Loucy (cell line): Measurements from ENCODE around the gene SPTY2D1.
"Not testable (repeated sequence)": the region's sequence is repeated elsewhere in the genome, so short reads cannot be mapped to it uniquely, and the experiment has no call there.

Experiments used
- H2AFZ ChIP-seq: fragments of 200-600 bp; sonication (generic); 2 replicates; pipeline ENCODE4 v1.6.0; 2016; ENCODE audit warnings: antibody characterized with exemption, mild to moderate bottlenecking, low read length, moderate library complexity
- H3F3A ChIP-seq: fragments of 200-600 bp; 2 replicates; pipeline ENCODE4 v1.6.0; 2016; ENCODE audit warnings: antibody characterized with exemption, low read depth, mild to moderate bottlenecking
- H3K27me3 ChIP-seq: fragments of 200-600 bp; sonication (generic); 2 replicates; pipeline ENCODE4 v1.6.1; 2014; ENCODE audit warnings: low read length, mild to moderate bottlenecking; ENCODE audit not compliant: insufficient read depth, poor library complexity, severe bottlenecking
- H3K36me3 ChIP-seq: fragments of 200-600 bp; sonication (generic); 2 replicates; pipeline ENCODE4 v1.6.1; 2016; ENCODE audit warnings: low read length; ENCODE audit not compliant: insufficient read depth
- H3K4me1 ChIP-seq: fragments of 200-600 bp; sonication (generic); 2 replicates; pipeline ENCODE4 v1.5.1; 2014; ENCODE audit warnings: low read length, mild to moderate bottlenecking; ENCODE audit not compliant: insufficient read depth, poor library complexity, severe bottlenecking
- H3K4me2 ChIP-seq: fragments of 200-600 bp; sonication (generic); 2 replicates; pipeline ENCODE4 v1.6.0; 2014; ENCODE audit warnings: antibody characterized with exemption, low read length, low read depth, mild to moderate bottlenecking; ENCODE audit not compliant: poor library complexity, severe bottlenecking
- H3K4me3 ChIP-seq: fragments of 200-600 bp; sonication (generic); 2 replicates; pipeline ENCODE4 v1.5.1; 2014; ENCODE audit warnings: low read length, mild to moderate bottlenecking, mixed read lengths; ENCODE audit not compliant: poor library complexity, severe bottlenecking
- H3K79me2 ChIP-seq: fragments of 200-600 bp; sonication (generic); 2 replicates; pipeline ENCODE4 v1.6.1; 2014; ENCODE audit warnings: low read length; ENCODE audit not compliant: insufficient read depth
- H3K9ac ChIP-seq: fragments of 200-600 bp; sonication (generic); 2 replicates; pipeline ENCODE4 v1.6.0; 2014; ENCODE audit warnings: mild to moderate bottlenecking, low read depth, low read length, moderate library complexity; ENCODE audit not compliant: poor library complexity, severe bottlenecking
- H3K9me2 ChIP-seq: fragments of 200-600 bp; sonication (generic); replicated peaks from 2 replicates; pipeline ENCODE4 v1.6.1; 2016; ENCODE audit warnings: low read depth, low read length, mixed read lengths
- H3K9me3 ChIP-seq: fragments of 200-600 bp; sonication (generic); 2 replicates; pipeline ENCODE4 v1.6.1; 2014; ENCODE audit warnings: mild to moderate bottlenecking, antibody characterized with exemption, low read length, low read depth; ENCODE audit not compliant: insufficient read depth
- H4K20me1 ChIP-seq: fragments of 200-600 bp; sonication (generic); 2 replicates; pipeline ENCODE4 v1.6.0; 2014; ENCODE audit warnings: antibody characterized with exemption, low read length, mild to moderate bottlenecking; ENCODE audit not compliant: insufficient read depth, poor library complexity, severe bottlenecking
- EZH2phosphoT487 ChIP-seq: fragments of 200-600 bp; IDR thresholded peaks from 2 replicates; pipeline ENCODE4 v1.6.1; 2018; ENCODE audit warnings: antibody characterized with exemption, mild to moderate bottlenecking, moderate library complexity, borderline replicate concordance
- TF ChIP-seq, protein P1 (sequence below): fragments of 200-600 bp; sonication (generic); conservative IDR thresholded peaks from 2 replicates; pipeline ENCODE4 v1.5.1; 2014; ENCODE audit warnings: mild to moderate bottlenecking, antibody characterized with exemption, low read length

The SPTY2D1 gene

DNA sequence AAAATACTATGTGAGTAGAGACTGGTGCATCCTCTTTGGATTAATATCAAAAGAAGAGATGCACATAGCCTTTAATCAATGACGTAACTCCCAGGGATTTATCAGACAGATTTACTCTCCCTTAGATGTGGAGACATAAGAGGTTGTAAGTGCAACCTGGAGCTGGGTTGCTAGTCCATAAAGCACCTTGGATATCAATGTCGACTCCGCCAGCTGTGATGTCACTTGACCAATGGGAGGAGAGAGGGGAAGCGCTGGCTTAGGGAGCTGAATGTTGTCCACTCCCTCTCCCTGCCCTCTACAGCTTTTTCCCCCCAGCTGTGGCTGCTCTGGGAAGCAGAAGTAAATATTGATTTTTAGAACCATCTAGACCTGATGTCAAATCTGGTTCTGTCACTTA is 35.6 kb upstream of the SPTY2D1 start:
- no peaks in the 10 kb centered on the region for H4K20me1 ChIP-seq
- H3K4me1 ChIP-seq, result peaks cover 13% of the 10 kb centered on the region
- no peaks in the 10 kb centered on the region for H3K36me3 ChIP-seq
- peaks cover 78% of the 10 kb centered on the region for H3K27me3 ChIP-seq
- no peak overlapping the region for H3K4me3 ChIP-seq
- H3K79me2 ChIP-seq, result no peaks in the 10 kb centered on the region
- H2AFZ ChIP-seq, result no peak overlapping the region
- no peak overlapping the region for H3K4me2 ChIP-seq
- TF ChIP-seq, protein P1, sequence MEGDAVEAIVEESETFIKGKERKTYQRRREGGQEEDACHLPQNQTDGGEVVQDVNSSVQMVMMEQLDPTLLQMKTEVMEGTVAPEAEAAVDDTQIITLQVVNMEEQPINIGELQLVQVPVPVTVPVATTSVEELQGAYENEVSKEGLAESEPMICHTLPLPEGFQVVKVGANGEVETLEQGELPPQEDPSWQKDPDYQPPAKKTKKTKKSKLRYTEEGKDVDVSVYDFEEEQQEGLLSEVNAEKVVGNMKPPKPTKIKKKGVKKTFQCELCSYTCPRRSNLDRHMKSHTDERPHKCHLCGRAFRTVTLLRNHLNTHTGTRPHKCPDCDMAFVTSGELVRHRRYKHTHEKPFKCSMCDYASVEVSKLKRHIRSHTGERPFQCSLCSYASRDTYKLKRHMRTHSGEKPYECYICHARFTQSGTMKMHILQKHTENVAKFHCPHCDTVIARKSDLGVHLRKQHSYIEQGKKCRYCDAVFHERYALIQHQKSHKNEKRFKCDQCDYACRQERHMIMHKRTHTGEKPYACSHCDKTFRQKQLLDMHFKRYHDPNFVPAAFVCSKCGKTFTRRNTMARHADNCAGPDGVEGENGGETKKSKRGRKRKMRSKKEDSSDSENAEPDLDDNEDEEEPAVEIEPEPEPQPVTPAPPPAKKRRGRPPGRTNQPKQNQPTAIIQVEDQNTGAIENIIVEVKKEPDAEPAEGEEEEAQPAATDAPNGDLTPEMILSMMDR, result no peak
- no peak for TF ChIP-seq EZH2phosphoT487
- H3F3A ChIP-seq, result no peaks in the 10 kb centered on the region
- no peaks in the 10 kb centered on the region for H3K9me3 ChIP-seq
- H3K9me2 ChIP-seq, result no peaks in the 10 kb centered on the region
- no peak overlapping the region for H3K9ac ChIP-seq

DNA sequence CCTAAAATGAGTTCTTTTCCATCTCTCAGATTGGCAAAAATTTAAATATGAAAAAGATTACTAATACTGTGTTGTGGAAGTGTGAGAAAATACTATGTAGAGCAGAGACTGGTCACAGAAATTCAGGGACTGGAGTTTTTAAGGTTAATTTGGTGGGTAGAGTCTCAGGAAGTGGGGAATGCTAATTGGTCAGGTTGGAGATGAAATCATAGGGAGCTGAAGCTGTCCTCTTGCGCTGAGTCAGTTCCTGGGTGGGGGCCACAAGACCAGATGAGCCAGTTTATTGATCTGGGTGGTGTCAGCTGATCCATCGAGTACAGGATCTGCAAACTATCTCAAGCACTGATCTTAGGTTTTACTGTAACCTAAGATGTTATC is 35.1 kb upstream of the SPTY2D1 start:
- H3F3A ChIP-seq, result no peaks in the 10 kb centered on the region
- no peak overlapping the region for H3K4me3 ChIP-seq
- H3K27me3 ChIP-seq, result peaks cover 73% of the 10 kb centered on the region
- H3K9ac ChIP-seq, result no peak overlapping the region
- H3K36me3 ChIP-seq, result no peaks in the 10 kb centered on the region
- peaks cover 13% of the 10 kb centered on the region for H3K4me1 ChIP-seq
- no peak overlapping the region for H3K4me2 ChIP-seq
- H3K9me2 ChIP-seq, result no peaks in the 10 kb centered on the region
- TF ChIP-seq, protein P1, result no peak
- no peak for TF ChIP-seq EZH2phosphoT487
- no peaks in the 10 kb centered on the region for H3K79me2 ChIP-seq
- H2AFZ ChIP-seq, result no peak overlapping the region
- no peaks in the 10 kb centered on the region for H4K20me1 ChIP-seq
- no peaks in the 10 kb centered on the region for H3K9me3 ChIP-seq

DNA sequence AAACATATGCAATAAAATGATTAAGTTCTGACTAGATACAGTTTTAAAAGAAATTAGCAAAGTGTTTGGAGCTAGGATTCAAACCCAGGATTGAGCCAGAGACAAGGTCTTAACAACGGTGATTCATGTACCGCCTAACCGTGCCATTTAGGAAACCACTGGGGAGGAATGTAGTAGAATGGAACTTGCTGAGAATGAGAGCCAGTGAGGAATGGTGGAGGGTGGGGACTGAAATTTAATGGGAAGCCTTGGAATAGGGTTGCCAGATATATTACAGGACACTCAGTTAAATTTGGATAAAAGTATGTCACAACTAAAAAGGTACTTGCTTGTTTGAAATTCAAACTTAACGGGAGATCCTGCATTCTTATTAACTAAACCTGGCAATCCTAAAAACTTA is 34.0 kb upstream of the SPTY2D1 start:
- Histone ChIP-seq H3K9me3 (no peaks in the 10 kb centered on the region), H3K27me3 (peaks cover 62% of the 10 kb centered on the region), H3K9me2 (no peaks in the 10 kb centered on the region), H3K9ac (no peak overlapping the region), H3K79me2 (no peaks in the 10 kb centered on the region), H3F3A (no peaks in the 10 kb centered on the region), H4K20me1 (no peaks in the 10 kb centered on the region), H3K4me2 (no peak overlapping the region), H2AFZ (no peak overlapping the region), H3K36me3 (no peaks in the 10 kb centered on the region), H3K4me1 (peaks cover 13% of the 10 kb centered on the region), H3K4me3 (no peak overlapping the region)
- TF ChIP-seq, protein P1, result no peak
- no peak for TF ChIP-seq EZH2phosphoT487

DNA sequence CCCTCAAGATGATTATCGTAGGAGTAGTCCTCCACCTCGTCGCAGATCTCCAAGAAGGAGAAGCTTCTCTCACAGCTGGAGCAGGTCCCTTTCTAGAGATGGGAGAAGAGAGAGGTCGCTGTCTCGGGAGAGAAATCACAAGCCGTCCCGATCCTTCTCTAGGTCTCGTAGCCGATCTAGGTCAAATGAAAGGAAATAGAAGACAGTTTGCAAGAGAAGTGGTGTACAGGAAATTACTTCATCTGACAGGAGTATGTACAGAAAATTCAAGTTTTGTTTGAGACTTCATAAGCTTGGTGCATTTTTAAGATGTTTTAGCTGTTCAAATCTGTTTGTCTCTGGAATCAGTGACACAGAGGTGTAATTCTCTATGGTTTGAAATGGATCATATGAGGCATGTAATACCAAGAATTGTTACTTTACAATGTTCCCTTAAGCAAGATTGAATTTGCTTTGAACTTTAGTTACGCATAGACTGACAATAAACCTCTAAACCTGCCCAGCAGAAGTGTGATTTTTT is 31.3 kb upstream of the SPTY2D1 start:
- Histone ChIP-seq H3K4me2 (peak overlapping the region; percentile 62), H3K4me3 (peak overlapping the region; percentile 34), H2AFZ (peak overlapping the region; percentile 35; the same call in 1 of the 2 replicates), H3K4me1 (peaks cover 13% of the 10 kb centered on the region), H3K27me3 (peaks cover 49% of the 10 kb centered on the region)
- not testable (repeated sequence) for H3K9me2 ChIP-seq, H3K36me3 ChIP-seq, H3K9ac ChIP-seq, H4K20me1 ChIP-seq, H3K9me3 ChIP-seq, H3F3A ChIP-seq, H3K79me2 ChIP-seq
